CD4-positive, alpha-beta T cell treated with Interleukin-1 beta for 1 hour (primary cell): ENCODE data around the gene DLD.
"Not testable (repeated sequence)": the region's sequence is repeated elsewhere in the genome, so short reads cannot be mapped to it uniquely, and the experiment has no call there.

Source experiments
- DNase-seq, 2 donors: peaks; one replicate each; pipeline ENCODE4 v3.0.0-alpha.2; 2020 to 2022

DLD gene

GRCh38 chr7:107874605-107875446, 16.2 kb upstream of the DLD start:
- DNase-seq, result peak; percentile 13 to 67

GRCh38 chr7:107876916-107877315, 14.1 kb upstream of the DLD start:
- DNase-seq, result no peak

- no peak for DNase-seq
These were observed 13.1 kb upstream of the DLD start for GRCh38 chr7:107877731-107878382.

- DNase-seq, result no peak
These were observed 12.3 kb upstream of the DLD start for GRCh38 chr7:107878636-107879035.

GRCh38 chr7:107879400-107880035, 11.5 kb upstream of the DLD start:
- peak; percentile 39 to 61 for DNase-seq

- no peak for DNase-seq
These were observed 8.2 kb upstream of the DLD start for GRCh38 chr7:107882766-107883165.

- DNase-seq, result no peak
These were observed 6.7 kb upstream of the DLD start for GRCh38 chr7:107884066-107884818.

GRCh38 chr7:107887827-107888226, 3.2 kb upstream of the DLD start:
- not testable (repeated sequence) for DNase-seq

- no peak for DNase-seq
These were observed 991 bp upstream of the DLD start for GRCh38 chr7:107889992-107890391.

- DNase-seq, result no peak
These were observed 456 bp upstream of the DLD start for GRCh38 chr7:107890493-107890961.

GRCh38 chr7:107891636-107892366, 818 bp downstream of the DLD start:
- DNase-seq, result peak in 1 of 2 donors; percentile 56

GRCh38 chr7:107892367-107892741, 1.4 kb downstream of the DLD start:
- not testable (repeated sequence) for DNase-seq

- DNase-seq, result no peak
These were observed 8.1 kb downstream of the DLD start for GRCh38 chr7:107898997-107899594.

- DNase-seq, result no peak
These were observed 9.6 kb downstream of the DLD start for GRCh38 chr7:107900496-107901015.

GRCh38 chr7:107902381-107902780, 11.4 kb downstream of the DLD start:
- no peak for DNase-seq

GRCh38 chr7:107907790-107908189, 16.8 kb downstream of the DLD start:
- DNase-seq, result no peak

- DNase-seq, result no peak
These were observed 18.5 kb downstream of the DLD start for GRCh38 chr7:107909445-107909844.

GRCh38 chr7:107911981-107912380, 21.0 kb downstream of the DLD start:
- DNase-seq, result no peak

GRCh38 chr7:107913851-107914250, 22.9 kb downstream of the DLD start:
- no peak for DNase-seq

GRCh38 chr7:107914831-107915230, 23.8 kb downstream of the DLD start:
- DNase-seq, result peak in 1 of 2 donors; percentile 6

- no peak for DNase-seq
These were observed 24.6 kb downstream of the DLD start for GRCh38 chr7:107915541-107915940.
